ENCODE measurements around the gene BLOC1S1. TPM values are rescaled to one million over a fixed set of nuclear protein-coding genes. Genes with fewer than 3 reads are reported as not detected.

The BLOC1S1 gene
- total RNA-seq, 1 donor from 2014 or later = 98.6 TPM

- DNase-seq (ENCODE audit: extremely low spot score, unreplicated experiment) = no peak
- H3K27me3 Mint-ChIP-seq = no peaks in the 10 kb centered on the region
- H3K4me3 Mint-ChIP-seq = peak overlapping the region; percentile 93
- no peak for TF ChIP-seq CTCF (conservative IDR thresholded peaks at IDR 0.05)
- peaks cover 16% of the 10 kb centered on the region for H3K36me3 Mint-ChIP-seq
- peak overlapping the region; percentile 79 for H3K27ac Mint-ChIP-seq
- no peaks in the 10 kb centered on the region for H3K9me3 Mint-ChIP-seq
- peaks cover 47% of the 10 kb centered on the region for H3K4me1 Mint-ChIP-seq (ENCODE audit: unreplicated experiment)
Observed at GRCh38 chr12:55727643-55728185, 11.9 kb downstream of the BLOC1S1 start.

GRCh38 chr12:55728186-55728938 lies 12.5 kb downstream of the BLOC1S1 start:
- Mint-ChIP-seq H3K9me3 (no peaks in the 10 kb centered on the region), H3K27me3 (no peaks in the 10 kb centered on the region), H3K36me3 (peaks cover 16% of the 10 kb centered on the region), H3K4me3 (peak overlapping the region; percentile 93), H3K27ac (peak overlapping the region; percentile 79), H3K4me1 (ENCODE audit: unreplicated experiment) (peaks cover 44% of the 10 kb centered on the region)
- no peak for DNase-seq (ENCODE audit: extremely low spot score, unreplicated experiment)
- peak; percentile 28 for TF ChIP-seq CTCF (conservative IDR thresholded peaks at IDR 0.05)

- H3K9me3 Mint-ChIP-seq = no peaks in the 10 kb centered on the region
- peaks cover 39% of the 10 kb centered on the region for H3K4me1 Mint-ChIP-seq (ENCODE audit: unreplicated experiment)
- H3K36me3 Mint-ChIP-seq = peaks cover 12% of the 10 kb centered on the region
- H3K4me3 Mint-ChIP-seq = peak within 1 kb of the TSS; percentile 95
- peak within 1 kb of the TSS; percentile 95 for H3K27ac Mint-ChIP-seq
- TF ChIP-seq CTCF (conservative IDR thresholded peaks at IDR 0.05) = no peak
- no peaks in the 10 kb centered on the region for H3K27me3 Mint-ChIP-seq
- no peak for DNase-seq (ENCODE audit: extremely low spot score, unreplicated experiment)
Observed at GRCh38 chr12:55728939-55729818, 13.3 kb downstream of the BLOC1S1 start, which contains the start of gene CD63. Gene CD63 (minus strand): TSS chr12:55729009. CDS start chr12:55728341, 668 bp downstream.

GRCh38 chr12:55729819-55730818 lies 14.3 kb downstream of the BLOC1S1 start:
- no peaks in the 10 kb centered on the region for H3K9me3 Mint-ChIP-seq
- peak overlapping the region; percentile 95 for H3K4me3 Mint-ChIP-seq
- no peaks in the 10 kb centered on the region for H3K27me3 Mint-ChIP-seq
- no peak for DNase-seq (ENCODE audit: extremely low spot score, unreplicated experiment)
- H3K4me1 Mint-ChIP-seq (ENCODE audit: unreplicated experiment) = peaks cover 32% of the 10 kb centered on the region
- H3K27ac Mint-ChIP-seq = peak overlapping the region; percentile 95
- peaks cover 7% of the 10 kb centered on the region for H3K36me3 Mint-ChIP-seq
- no peak for TF ChIP-seq CTCF (conservative IDR thresholded peaks at IDR 0.05)

GRCh38 chr12:55732288-55732687 lies 16.4 kb downstream of the BLOC1S1 start:
- H3K4me1 Mint-ChIP-seq (ENCODE audit: unreplicated experiment) = peaks cover 31% of the 10 kb centered on the region
- TF ChIP-seq CTCF (conservative IDR thresholded peaks at IDR 0.05) = no peak
- H3K27ac Mint-ChIP-seq = no peak overlapping the region
- no peaks in the 10 kb centered on the region for H3K27me3 Mint-ChIP-seq
- DNase-seq (ENCODE audit: extremely low spot score, unreplicated experiment) = no peak
- H3K36me3 Mint-ChIP-seq = peaks cover 3% of the 10 kb centered on the region
- H3K4me3 Mint-ChIP-seq = no peak overlapping the region
- H3K9me3 Mint-ChIP-seq = no peaks in the 10 kb centered on the region
